Astrocyte of the cerebellum (primary cell): ENCODE data around the gene CDK5RAP1.

Source experiments
- DNase-seq: peaks from one replicate; pipeline ENCODE4 v3.0.0-alpha.2; 2011; ENCODE audit warnings: low read depth
- H3K4me3 ChIP-seq: 2 replicates; pipeline ENCODE4 v1.5.1; 2011; ENCODE audit warnings: mild to moderate bottlenecking, low read depth, low read length, moderate library complexity
- CTCF ChIP-seq: IDR thresholded peaks from 2 replicates; pipeline ENCODE4 v1.5.1; 2012; ENCODE audit warnings: low read length, low read depth, moderate library complexity, mild to moderate bottlenecking; ENCODE audit errors: missing control alignments
- in situ Hi-C: cut with HindIII; loops from 2 replicates; pipeline ENCODE4 v1.10.0; 2017; ENCODE audit warnings: low sequenced_read_pairs

Gene CDK5RAP1

GRCh38 chr20:33362898-33363297 is 38.4 kb downstream of the CDK5RAP1 start:
- in situ Hi-C loops, result no loop called here
- no peak for DNase-seq
- no peak for TF ChIP-seq CTCF
- H3K4me3 ChIP-seq, result no peak overlapping the region

GRCh38 chr20:33359399-33360261 is 41.7 kb downstream of the CDK5RAP1 start:
- TF ChIP-seq CTCF, result no peak
- in situ Hi-C loops, result no loop called here
- H3K4me3 ChIP-seq, result no peak overlapping the region
- no peak for DNase-seq

- in situ Hi-C loops, result no loop called here
- no peak overlapping the region for H3K4me3 ChIP-seq
- no peak for TF ChIP-seq CTCF
- no peak for DNase-seq
Observed at GRCh38 chr20:33353013-33353402, 48.3 kb downstream of the CDK5RAP1 start.

GRCh38 chr20:33352258-33353012 is 48.9 kb downstream of the CDK5RAP1 start:
- in situ Hi-C loops, result no loop called here
- no peak overlapping the region for H3K4me3 ChIP-seq
- TF ChIP-seq CTCF, result no peak
- DNase-seq, result no peak

GRCh38 chr20:33351696-33352095 is 49.6 kb downstream of the CDK5RAP1 start:
- in situ Hi-C loops, result no loop called here
- TF ChIP-seq CTCF, result no peak
- DNase-seq, result no peak
- H3K4me3 ChIP-seq, result no peak overlapping the region

- H3K4me3 ChIP-seq, result no peak overlapping the region
- TF ChIP-seq CTCF, result no peak
- no peak for DNase-seq
- in situ Hi-C loops, result no loop called here
Observed at GRCh38 chr20:33349493-33349892, 51.8 kb downstream of the CDK5RAP1 start.
